Memory B cell (primary cell): ENCODE results near the gene OR1L6.

Experiments
- ATAC-seq: fragments of 150-1000 bp; cut with Tn5 transposase; 2 replicates; pipeline ENCODE4 v1.10.0; 2021; ENCODE audit warnings: low read depth, mild to moderate bottlenecking, moderate library complexity
- DNase-seq, 2 donors: peaks; one replicate each; pipeline ENCODE4 v3.0.0; 2022; ENCODE audit warnings: low spot score in 2 of 2
- H3K27ac Mint-ChIP-seq: one replicate; pipeline ENCODE4 v1.8.0; 2022; ENCODE audit warnings: mild to moderate bottlenecking, moderate library complexity, mixed read lengths
- H3K27me3 Mint-ChIP-seq: one replicate; pipeline ENCODE4 v1.8.0; 2022; ENCODE audit warnings: mixed read lengths
- H3K36me3 Mint-ChIP-seq: one replicate; pipeline ENCODE4 v1.8.0; 2022; ENCODE audit warnings: mild to moderate bottlenecking, mixed read lengths
- H3K4me1 Mint-ChIP-seq: one replicate; pipeline ENCODE4 v1.8.0; 2022; ENCODE audit warnings: mixed read lengths
- H3K4me3 Mint-ChIP-seq: one replicate; pipeline ENCODE4 v1.8.0; 2022; ENCODE audit warnings: mild to moderate bottlenecking, moderate library complexity, mixed read lengths
- H3K9me3 Mint-ChIP-seq: one replicate; pipeline ENCODE4 v1.8.0; 2022; ENCODE audit warnings: mixed read lengths

Gene OR1L6

GRCh38 chr9:122742003-122742402 is at the start of gene OR1L6:
Gene OR1L6 (plus strand): TSS chr9:122742303. CDS start chr9:122749848, 7,545 bp downstream.
- no peak within 1 kb of the TSS for H3K27ac Mint-ChIP-seq

GRCh38 chr9:122695696-122696095 is 46.4 kb upstream of the OR1L6 start:
- Mint-ChIP-seq H3K27me3 (peaks cover 2% of the 10 kb centered on the region), H3K9me3 (peaks cover 12% of the 10 kb centered on the region), H3K4me1 (no peaks in the 10 kb centered on the region), H3K36me3 (peaks cover 4% of the 10 kb centered on the region), H3K27ac (no peak overlapping the region), H3K4me3 (no peak overlapping the region)
- ATAC-seq (no peak), DNase-seq (no peak)

More at GRCh38 chr9:122742003-122742402, at the start of gene OR1L6:
- Mint-ChIP-seq H3K36me3 (peaks cover 5% of the 10 kb centered on the region), H3K27me3 (peaks cover 3% of the 10 kb centered on the region), H3K4me3 (no peak within 1 kb of the TSS), H3K9me3 (peaks cover 6% of the 10 kb centered on the region), H3K4me1 (no peaks in the 10 kb centered on the region)
- DNase-seq (no peak), ATAC-seq (no peak)

- ATAC-seq (no peak), DNase-seq (no peak)
- H3K4me1 Mint-ChIP-seq, result no peaks in the 10 kb centered on the region
- peaks cover 1% of the 10 kb centered on the region for H3K36me3 Mint-ChIP-seq
- no peak overlapping the region for H3K4me3 Mint-ChIP-seq
- peaks cover 12% of the 10 kb centered on the region for H3K9me3 Mint-ChIP-seq
- H3K27me3 Mint-ChIP-seq, result peaks cover 4% of the 10 kb centered on the region
- H3K27ac Mint-ChIP-seq, result no peak overlapping the region
Observed at GRCh38 chr9:122718038-122718437, 24.1 kb upstream of the OR1L6 start.

GRCh38 chr9:122719218-122719617 is 22.9 kb upstream of the OR1L6 start:
- peaks cover 17% of the 10 kb centered on the region for H3K9me3 Mint-ChIP-seq
- H3K36me3 Mint-ChIP-seq, result peaks cover 3% of the 10 kb centered on the region
- DNase-seq (no peak), ATAC-seq (no peak)
- H3K4me1 Mint-ChIP-seq, result no peaks in the 10 kb centered on the region
- no peak overlapping the region for H3K4me3 Mint-ChIP-seq
- H3K27ac Mint-ChIP-seq, result no peak overlapping the region
- H3K27me3 Mint-ChIP-seq, result peaks cover 4% of the 10 kb centered on the region

- Mint-ChIP-seq H3K27ac (no peak within 1 kb of the TSS), H3K4me3 (no peak within 1 kb of the TSS), H3K9me3 (peaks cover 23% of the 10 kb centered on the region), H3K36me3 (peaks cover 10% of the 10 kb centered on the region), H3K4me1 (no peaks in the 10 kb centered on the region), H3K27me3 (peaks cover 6% of the 10 kb centered on the region)
- ATAC-seq (no peak), DNase-seq (no peak)
Observed at GRCh38 chr9:122723690-122724089, 18.4 kb upstream of the OR1L6 start, which contains the start of gene OR1L4. Gene OR1L4 (plus strand): TSS chr9:122723990. CDS start chr9:122723990, 0 bp downstream.

- no peak overlapping the region for H3K4me3 Mint-ChIP-seq
- DNase-seq (no peak), ATAC-seq (no peak)
- no peaks in the 10 kb centered on the region for H3K4me1 Mint-ChIP-seq
- peaks cover 7% of the 10 kb centered on the region for H3K27me3 Mint-ChIP-seq
- H3K36me3 Mint-ChIP-seq, result peaks cover 19% of the 10 kb centered on the region
- peaks cover 11% of the 10 kb centered on the region for H3K9me3 Mint-ChIP-seq
- no peak overlapping the region for H3K27ac Mint-ChIP-seq
Observed at GRCh38 chr9:122754825-122755224, 12.7 kb downstream of the OR1L6 start.

GRCh38 chr9:122767817-122768216 is 25.7 kb downstream of the OR1L6 start:
- Mint-ChIP-seq H3K36me3 (peaks cover 20% of the 10 kb centered on the region), H3K27me3 (no peaks in the 10 kb centered on the region), H3K4me3 (no peak overlapping the region), H3K4me1 (no peaks in the 10 kb centered on the region), H3K27ac (no peak overlapping the region), H3K9me3 (peaks cover 22% of the 10 kb centered on the region)
- no peak for DNase-seq
- ATAC-seq, result no peak

- H3K4me3 Mint-ChIP-seq, result no peak overlapping the region
- no peaks in the 10 kb centered on the region for H3K27me3 Mint-ChIP-seq
- peaks cover 12% of the 10 kb centered on the region for H3K9me3 Mint-ChIP-seq
- H3K27ac Mint-ChIP-seq, result no peak overlapping the region
- peaks cover 6% of the 10 kb centered on the region for H3K36me3 Mint-ChIP-seq
- no peaks in the 10 kb centered on the region for H3K4me1 Mint-ChIP-seq
- ATAC-seq, result no peak
- no peak for DNase-seq
Observed at GRCh38 chr9:122777052-122777451, 34.9 kb downstream of the OR1L6 start.

- no peak overlapping the region for H3K4me3 Mint-ChIP-seq
Observed at GRCh38 chr9:122777935-122778627, 36.0 kb downstream of the OR1L6 start.

GRCh38 chr9:122779181-122779580 is 37.1 kb downstream of the OR1L6 start:
- no peaks in the 10 kb centered on the region for H3K27me3 Mint-ChIP-seq
- H3K9me3 Mint-ChIP-seq, result no peaks in the 10 kb centered on the region
- H3K27ac Mint-ChIP-seq, result no peak overlapping the region
- H3K4me3 Mint-ChIP-seq, result no peak overlapping the region
- ATAC-seq, result no peak
- DNase-seq, result no peak
- no peaks in the 10 kb centered on the region for H3K36me3 Mint-ChIP-seq
- H3K4me1 Mint-ChIP-seq, result no peaks in the 10 kb centered on the region

More at GRCh38 chr9:122777935-122778627, 36.0 kb downstream of the OR1L6 start:
- no peak for DNase-seq
- H3K27ac Mint-ChIP-seq, result no peak overlapping the region
- ATAC-seq, result no peak
- H3K9me3 Mint-ChIP-seq, result peaks cover 6% of the 10 kb centered on the region
- no peaks in the 10 kb centered on the region for H3K4me1 Mint-ChIP-seq
- no peaks in the 10 kb centered on the region for H3K27me3 Mint-ChIP-seq
- peaks cover 3% of the 10 kb centered on the region for H3K36me3 Mint-ChIP-seq

GRCh38 chr9:122780026-122780425 is 37.9 kb downstream of the OR1L6 start:
- no peak for ATAC-seq
- Mint-ChIP-seq H3K9me3 (no peaks in the 10 kb centered on the region), H3K4me1 (no peaks in the 10 kb centered on the region), H3K27ac (no peak overlapping the region), H3K36me3 (no peaks in the 10 kb centered on the region), H3K4me3 (no peak overlapping the region), H3K27me3 (no peaks in the 10 kb centered on the region)
- DNase-seq, result no peak

- H3K9me3 Mint-ChIP-seq, result no peaks in the 10 kb centered on the region
- H3K36me3 Mint-ChIP-seq, result no peaks in the 10 kb centered on the region
- no peaks in the 10 kb centered on the region for H3K4me1 Mint-ChIP-seq
- no peaks in the 10 kb centered on the region for H3K27me3 Mint-ChIP-seq
- no peak overlapping the region for H3K4me3 Mint-ChIP-seq
- DNase-seq, result no peak
- no peak overlapping the region for H3K27ac Mint-ChIP-seq
- ATAC-seq, result no peak
Observed at GRCh38 chr9:122781671-122782070, 39.6 kb downstream of the OR1L6 start.

- H3K9me3 Mint-ChIP-seq, result no peaks in the 10 kb centered on the region
- no peak overlapping the region for H3K4me3 Mint-ChIP-seq
- no peaks in the 10 kb centered on the region for H3K4me1 Mint-ChIP-seq
- H3K27ac Mint-ChIP-seq, result no peak overlapping the region
- ATAC-seq (no peak), DNase-seq (no peak)
- H3K36me3 Mint-ChIP-seq, result peaks cover 3% of the 10 kb centered on the region
- no peaks in the 10 kb centered on the region for H3K27me3 Mint-ChIP-seq
Observed at GRCh38 chr9:122785269-122785668, 43.2 kb downstream of the OR1L6 start.

GRCh38 chr9:122786338-122786737 is 44.2 kb downstream of the OR1L6 start:
- peaks cover 4% of the 10 kb centered on the region for H3K36me3 Mint-ChIP-seq
- H3K27ac Mint-ChIP-seq, result no peak overlapping the region
- no peaks in the 10 kb centered on the region for H3K27me3 Mint-ChIP-seq
- no peak overlapping the region for H3K4me3 Mint-ChIP-seq
- no peak for ATAC-seq
- no peak for DNase-seq
- no peaks in the 10 kb centered on the region for H3K9me3 Mint-ChIP-seq
- no peaks in the 10 kb centered on the region for H3K4me1 Mint-ChIP-seq

GRCh38 chr9:122788831-122789230 is 46.7 kb downstream of the OR1L6 start, which contains the start of gene OR5C1:
Gene OR5C1 (plus strand): TSS chr9:122788933. CDS start chr9:122788933, 0 bp downstream.
- Mint-ChIP-seq H3K9me3 (no peaks in the 10 kb centered on the region), H3K36me3 (peaks cover 5% of the 10 kb centered on the region), H3K27ac (no peak within 1 kb of the TSS), H3K27me3 (no peaks in the 10 kb centered on the region), H3K4me1 (peaks cover 3% of the 10 kb centered on the region), H3K4me3 (no peak within 1 kb of the TSS)
- ATAC-seq (no peak), DNase-seq (no peak)
